HG02588 (cell line): ENCODE measurements around the gene OR51L1.

ENCODE experiments used
- ATAC-seq: cut with Tn5 transposase; IDR thresholded peaks from one replicate; pipeline ENCODE4 v1.9.1; 2021; ENCODE audit warnings: mild to moderate bottlenecking, moderate library complexity; ENCODE audit not compliant: unreplicated experiment

The OR51L1 gene

DNA sequence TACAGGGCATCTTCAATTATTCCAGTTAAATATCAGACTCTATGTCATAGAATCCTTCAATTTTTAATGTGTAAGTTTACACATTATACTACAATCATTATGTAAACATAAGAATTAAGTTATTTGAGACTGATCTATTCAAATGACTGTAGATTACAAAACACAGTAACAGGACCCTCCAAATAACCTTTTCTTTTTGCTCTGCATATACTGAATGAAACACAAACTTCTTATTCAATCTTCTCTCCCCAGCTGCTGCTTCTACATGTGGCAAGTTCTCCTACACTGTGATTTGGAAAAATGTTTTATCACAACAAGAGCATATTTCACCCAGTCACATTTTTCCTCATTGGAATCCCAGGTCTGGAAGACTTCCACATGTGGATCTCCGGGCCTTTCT, 51.6 kb downstream of the OR51L1 start, which contains the start of gene OR52J3:
Gene OR52J3, plus strand, starts transcription at position 301 of the 400 bp plus-strand sequence. Its CDS starts 0 bp downstream, at position 301.
- ATAC-seq, result no peak

DNA sequence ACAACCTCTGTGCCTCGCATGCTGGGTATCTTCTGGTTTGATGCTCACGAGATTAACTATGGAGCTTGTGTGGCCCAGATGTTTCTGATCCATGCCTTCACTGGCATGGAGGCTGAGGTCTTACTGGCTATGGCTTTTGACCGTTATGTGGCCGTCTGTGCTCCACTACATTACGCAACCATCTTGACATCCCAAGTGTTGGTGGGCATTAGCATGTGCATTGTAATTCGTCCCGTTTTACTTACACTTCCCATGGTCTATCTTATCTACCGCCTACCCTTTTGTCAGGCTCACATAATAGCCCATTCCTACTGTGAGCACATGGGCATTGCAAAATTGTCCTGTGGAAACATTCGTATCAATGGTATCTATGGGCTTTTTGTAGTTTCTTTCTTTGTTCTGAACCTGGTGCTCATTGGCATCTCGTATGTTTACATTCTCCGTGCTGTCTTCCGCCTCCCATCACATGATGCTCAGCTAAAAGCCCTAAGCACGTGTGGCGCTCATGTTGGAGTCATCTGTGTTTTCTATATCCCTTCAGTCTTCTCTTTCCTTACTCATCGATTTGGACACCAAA, 52.2 kb downstream of the OR51L1 start:
- no peak for ATAC-seq
